Upper lobe of left lung (tissue), 4 donors: ENCODE data around the gene PHTF1.

Experiments
- CTCF ChIP-seq, 6 experiments: fragments of 450-650 bp in 4 of 6; fragments of 200-600 bp in 2 of 6; sonication (generic) in 2 of 6; IDR thresholded peaks; one replicate each; pipeline ENCODE4 v1.5.1; 2016 to 2019; ENCODE audit warnings: antibody characterized with exemption in 6 of 6
- POLR2AphosphoS5 ChIP-seq, 2 donors: sonication (generic); formaldehyde crosslinking; IDR thresholded peaks; one replicate each; pipeline ENCODE4 v1.5.1; 2017; ENCODE audit warnings: antibody characterized with exemption in 2 of 2

- TF ChIP-seq POLR2AphosphoS5 (IDR thresholded peaks at IDR 0.05): no peak
- no peak for TF ChIP-seq CTCF (IDR thresholded peaks at IDR 0.05)
Measured at GRCh38 chr1:113692342-113692741, 66.9 kb downstream of the PHTF1 start.
